ENCODE measurements around the gene C3orf22.

C3orf22 gene

GRCh38 chr3:126556637-126557414 is 1.9 kb downstream of the C3orf22 start:
- DNase-seq (ENCODE audit: low spot score), result no peak

- DNase-seq (ENCODE audit: low spot score), result no peak
These were observed 2.7 kb downstream of the C3orf22 start for GRCh38 chr3:126555795-126556636.

- DNase-seq (ENCODE audit: low spot score), result no peak
These were observed 3.9 kb downstream of the C3orf22 start for GRCh38 chr3:126554560-126555525.

GRCh38 chr3:126553284-126554084 is 5.2 kb downstream of the C3orf22 start:
- no peak for DNase-seq (ENCODE audit: low spot score)

GRCh38 chr3:126552688-126553283 is 5.9 kb downstream of the C3orf22 start:
- no peak for DNase-seq (ENCODE audit: low spot score)

GRCh38 chr3:126551839-126552687 is 6.7 kb downstream of the C3orf22 start:
- no peak for DNase-seq (ENCODE audit: low spot score)

GRCh38 chr3:126551121-126551838 is 7.5 kb downstream of the C3orf22 start:
- DNase-seq (ENCODE audit: low spot score), result no peak

GRCh38 chr3:126550488-126551051 is 8.2 kb downstream of the C3orf22 start:
- no peak for DNase-seq (ENCODE audit: low spot score)

- DNase-seq (ENCODE audit: low spot score), result no peak
These were observed 8.8 kb downstream of the C3orf22 start for GRCh38 chr3:126549861-126550487.

- no peak for DNase-seq (ENCODE audit: low spot score)
These were observed 9.9 kb downstream of the C3orf22 start for GRCh38 chr3:126548556-126549466.

GRCh38 chr3:126547721-126548120 is 11.0 kb downstream of the C3orf22 start:
- no peak for DNase-seq (ENCODE audit: low spot score)

- no peak for DNase-seq (ENCODE audit: low spot score)
These were observed 12.0 kb downstream of the C3orf22 start for GRCh38 chr3:126546549-126547239.

GRCh38 chr3:126546013-126546412 is 12.7 kb downstream of the C3orf22 start:
- DNase-seq (ENCODE audit: low spot score), result no peak

- DNase-seq (ENCODE audit: low spot score), result no peak
These were observed 13.2 kb downstream of the C3orf22 start for GRCh38 chr3:126545544-126545943.

- DNase-seq (ENCODE audit: low spot score), result no peak
These were observed 14.0 kb downstream of the C3orf22 start for GRCh38 chr3:126544596-126545281.

GRCh38 chr3:126543457-126544061 is 15.2 kb downstream of the C3orf22 start:
- DNase-seq (ENCODE audit: low spot score), result no peak

Measured in pons (tissue), 1 donor.